B cell (primary cell): Measurements from ENCODE around the gene KNOP1.

Experiments
- CTCF ChIP-seq: fragments of 200-600 bp; IDR thresholded peaks from one replicate; pipeline ENCODE4 v1.8.0; 2022; ENCODE audit warnings: antibody characterized with exemption, mild to moderate bottlenecking
- EZH2 ChIP-seq: IDR thresholded peaks from 2 replicates; pipeline ENCODE4 v1.6.1; 2012; ENCODE audit warnings: borderline replicate concordance, low read depth, mild to moderate bottlenecking, moderate library complexity, low read length; ENCODE audit not compliant: insufficient read depth, poor library complexity, severe bottlenecking

GRCh38 chr16:19697756-19698318 is 20.2 kb downstream of the KNOP1 start:
- no peak for TF ChIP-seq CTCF
- no peak for TF ChIP-seq EZH2
